DMS114 treated with DMSO at 0.1 percent for 48 hours (cell line): Measurements from ENCODE around the gene ADAD2.

Experiments used
- DNase-seq: peaks from one replicate; lab custom pipeline; 2025; ENCODE audit not compliant: unreplicated experiment; lab: John Stamatoyannopoulos, UW

Gene ADAD2

GRCh38 chr16:84244728-84245127 lies 53.8 kb downstream of the ADAD2 start:
- no peak for DNase-seq

- DNase-seq, result no peak
Measured at GRCh38 chr16:84245956-84246678, 55.2 kb downstream of the ADAD2 start.

GRCh38 chr16:84246679-84247077 lies 55.7 kb downstream of the ADAD2 start:
- no peak for DNase-seq
